H9 (cell line): ENCODE data around the gene AASS. TPM values are rescaled to one million over a fixed set of nuclear protein-coding genes. Genes with fewer than 3 reads are reported as not detected.

ENCODE experiments used
- DNase-seq: peaks from one replicate; pipeline ENCODE4 v3.0.0-alpha.2; 2017
- H2AFZ ChIP-seq: one replicate; pipeline ENCODE4 v1.6.1; 2013; ENCODE audit warnings: mild to moderate bottlenecking, low read length, control low read depth, moderate library complexity
- H2AK5ac ChIP-seq: 2 replicates; pipeline ENCODE4 v1.6.1; 2013; ENCODE audit warnings: low read length, control low read depth, mixed read lengths; ENCODE audit not compliant: insufficient read length
- H2BK120ac ChIP-seq: one replicate; pipeline ENCODE4 v1.6.1; 2013; ENCODE audit warnings: low read depth, mild to moderate bottlenecking, low read length, control low read depth, inconsistent platforms; ENCODE audit not compliant: poor library complexity, severe bottlenecking
- H2BK12ac ChIP-seq: 2 replicates; pipeline ENCODE4 v1.6.1; 2013; ENCODE audit warnings: low read length, control low read depth, mixed read lengths, low read depth; ENCODE audit not compliant: insufficient read length
- H2BK15ac ChIP-seq: 2 replicates; pipeline ENCODE4 v1.6.1; 2013; ENCODE audit warnings: low read depth, low read length, control low read depth
- H2BK20ac ChIP-seq: one replicate; pipeline ENCODE4 v1.6.1; 2013; ENCODE audit warnings: low read depth, mild to moderate bottlenecking, low read length, control low read depth, inconsistent platforms; ENCODE audit not compliant: poor library complexity, severe bottlenecking
- H2BK5ac ChIP-seq: 2 replicates; pipeline ENCODE4 v1.6.1; 2013; ENCODE audit warnings: low read length, control low read depth, mixed read lengths; ENCODE audit not compliant: insufficient read length
- H3K14ac ChIP-seq: 2 replicates; pipeline ENCODE4 v1.6.1; 2013; ENCODE audit warnings: low read length, control low read depth; ENCODE audit not compliant: insufficient read depth
- H3K18ac ChIP-seq: 2 replicates; pipeline ENCODE4 v1.6.1; 2013; ENCODE audit warnings: low read depth, mild to moderate bottlenecking, mixed read lengths, low read length, control low read depth; ENCODE audit not compliant: insufficient read length
- H3K23ac ChIP-seq: 2 replicates; pipeline ENCODE4 v1.6.1; 2013; ENCODE audit warnings: low read length, control low read depth, mixed read lengths, low read depth; ENCODE audit not compliant: insufficient read length
- H3K23me2 ChIP-seq: 2 replicates; pipeline ENCODE4 v1.6.1; 2013; ENCODE audit warnings: low read depth, mild to moderate bottlenecking, mixed read lengths, low read length, control low read depth; ENCODE audit not compliant: insufficient read length, poor library complexity, severe bottlenecking
- H3K27ac ChIP-seq: 2 replicates; pipeline ENCODE4 v1.5.1; 2013; ENCODE audit warnings: low read length, control low read depth, mixed read lengths, low read depth; ENCODE audit not compliant: insufficient read length
- H3K27me3 ChIP-seq: 2 replicates; pipeline ENCODE4 v1.6.1; 2013; ENCODE audit warnings: low read length, control low read depth, inconsistent platforms; ENCODE audit not compliant: insufficient read depth
- H3K4ac ChIP-seq: 2 replicates; pipeline ENCODE4 v1.6.1; 2013; ENCODE audit warnings: low read depth, mild to moderate bottlenecking, control low read depth, inconsistent platforms, low read length, moderate library complexity
- H3K4me1 ChIP-seq: 2 replicates; pipeline ENCODE4 v1.6.1; 2013; ENCODE audit warnings: low read length, control low read depth, inconsistent platforms; ENCODE audit not compliant: insufficient read depth
- H3K4me2 ChIP-seq: 2 replicates; pipeline ENCODE4 v1.6.1; 2013; ENCODE audit warnings: low read length, control low read depth, mixed read lengths; ENCODE audit not compliant: insufficient read length, insufficient read depth
- H3K56ac ChIP-seq: 2 replicates; pipeline ENCODE4 v1.6.1; 2013; ENCODE audit warnings: low read depth, mild to moderate bottlenecking, mixed read lengths, low read length, control low read depth; ENCODE audit not compliant: insufficient read length
- H3K79me1 ChIP-seq: 2 replicates; pipeline ENCODE4 v1.6.1; 2013; ENCODE audit warnings: low read depth, mild to moderate bottlenecking, moderate library complexity, low read length, control low read depth, inconsistent platforms; ENCODE audit not compliant: insufficient read depth, poor library complexity, severe bottlenecking
- H3K79me2 ChIP-seq: 2 replicates; pipeline ENCODE4 v1.6.1; 2013; ENCODE audit warnings: low read length, control low read depth, inconsistent platforms; ENCODE audit not compliant: insufficient read depth
- H3K9ac ChIP-seq: 2 replicates; pipeline ENCODE4 v1.6.1; 2013; ENCODE audit warnings: low read length, control low read depth, mixed read lengths; ENCODE audit not compliant: insufficient read length; ENCODE audit errors: extremely low read depth
- H3K9me3 ChIP-seq: one replicate; pipeline ENCODE4 v1.6.1; 2013; ENCODE audit warnings: low read depth, low read length, inconsistent platforms; ENCODE audit not compliant: control insufficient read depth
- H3T11ph ChIP-seq: one replicate; pipeline ENCODE4 v1.6.1; 2013; ENCODE audit warnings: mild to moderate bottlenecking, low read length, control low read depth, inconsistent platforms
- H4K20me1 ChIP-seq: one replicate; pipeline ENCODE4 v1.6.1; 2013; ENCODE audit not compliant: control insufficient read depth, insufficient read length, insufficient read depth
- H4K5ac ChIP-seq: 2 replicates; pipeline ENCODE4 v1.6.1; 2013; ENCODE audit warnings: low read depth, mild to moderate bottlenecking, mixed read lengths, low read length, control low read depth; ENCODE audit not compliant: insufficient read length
- H4K8ac ChIP-seq: replicated peaks from 2 replicates; pipeline ENCODE4 v1.6.1; 2013; ENCODE audit warnings: low read length, control low read depth, mixed read lengths, low read depth; ENCODE audit not compliant: insufficient read length
- H4K91ac ChIP-seq: 2 replicates; pipeline ENCODE4 v1.6.1; 2013; ENCODE audit warnings: low read depth, mild to moderate bottlenecking, moderate library complexity, mixed read lengths, low read length, control low read depth; ENCODE audit not compliant: insufficient read length
- H3K27ac Mint-ChIP-seq, 3 experiments: 2 replicates in 2 of 3; 3 replicates in 1 of 3; pipeline ENCODE4 v1.8.0; 2020 to 2021; ENCODE audit warnings: mixed read lengths in 3 of 3, mild to moderate bottlenecking in 1 of 3, moderate library complexity in 1 of 3
- H3K27me3 Mint-ChIP-seq: 2 replicates; pipeline ENCODE4 v1.8.0; 2021; ENCODE audit warnings: low read depth, mild to moderate bottlenecking, moderate library complexity, mixed read lengths
- H3K36me3 Mint-ChIP-seq, 3 experiments: 2 replicates in 2 of 3; 3 replicates in 1 of 3; pipeline ENCODE4 v1.8.0; 2020 to 2021; ENCODE audit warnings: low read depth in 3 of 3, mixed read lengths in 3 of 3; ENCODE audit not compliant: insufficient read depth in 1 of 3
- H3K4me1 Mint-ChIP-seq, 2 experiments: 2 replicates each; pipeline ENCODE4 v1.8.0; 2020; ENCODE audit warnings: mixed read lengths in 2 of 2
- H3K4me3 Mint-ChIP-seq, 2 experiments: 2 replicates in 1 of 2; 3 replicates in 1 of 2; pipeline ENCODE4 v1.8.0; 2020 to 2021; ENCODE audit warnings: mild to moderate bottlenecking in 2 of 2, mixed read lengths in 2 of 2, moderate library complexity in 1 of 2
- H3K9me3 Mint-ChIP-seq, 2 experiments: 2 replicates in 1 of 2; 3 replicates in 1 of 2; pipeline ENCODE4 v1.8.0; 2020; ENCODE audit warnings: mild to moderate bottlenecking in 2 of 2, mixed read lengths in 2 of 2, moderate library complexity in 1 of 2
- WGBS: extraction: QIAGEN DNeasy Blood & Tissue Kit; methylation state at CpG from one replicate; pipeline ENCODE4 v1.1.7; 2013; ENCODE audit warnings: missing lambda C conversion rate, low lambda C conversion rate, mixed read lengths; ENCODE audit not compliant: insufficient read length; ENCODE audit errors: extremely low coverage; 5-methylcytosine and 5-hydroxymethylcytosine counted together
- total RNA-seq: library from RNA; stranded (reverse); gene quantifications from 2 replicates; pipeline ENCODE4 v1.2.1, GENCODE V29; 2021
- TF ChIP-seq, protein P1 (sequence below): fragments of 200-600 bp; sonication (generic); conservative IDR thresholded peaks from 3 replicates; pipeline ENCODE4 v1.8.0; 2021; ENCODE audit warnings: antibody characterized with exemption, mild to moderate bottlenecking

The AASS gene
- total RNA-seq, 1 experiment from 2014 or later = 398 TPM

- no peaks in the 10 kb centered on the region for H3K79me2 ChIP-seq
- Mint-ChIP-seq H3K27ac (no peak overlapping the region), H3K27me3 (no peaks in the 10 kb centered on the region), H3K9me3 (peaks cover 0 to 9% of the 10 kb centered on the region in 2 experiments), H3K4me1 (peaks cover 35 to 40% of the 10 kb centered on the region in 2 experiments), H3K4me3 (no peak overlapping the region), H3K36me3 (peaks cover 23 to 31% (median 28%) of the 10 kb centered on the region in 3 experiments)
- TF ChIP-seq, protein P1, sequence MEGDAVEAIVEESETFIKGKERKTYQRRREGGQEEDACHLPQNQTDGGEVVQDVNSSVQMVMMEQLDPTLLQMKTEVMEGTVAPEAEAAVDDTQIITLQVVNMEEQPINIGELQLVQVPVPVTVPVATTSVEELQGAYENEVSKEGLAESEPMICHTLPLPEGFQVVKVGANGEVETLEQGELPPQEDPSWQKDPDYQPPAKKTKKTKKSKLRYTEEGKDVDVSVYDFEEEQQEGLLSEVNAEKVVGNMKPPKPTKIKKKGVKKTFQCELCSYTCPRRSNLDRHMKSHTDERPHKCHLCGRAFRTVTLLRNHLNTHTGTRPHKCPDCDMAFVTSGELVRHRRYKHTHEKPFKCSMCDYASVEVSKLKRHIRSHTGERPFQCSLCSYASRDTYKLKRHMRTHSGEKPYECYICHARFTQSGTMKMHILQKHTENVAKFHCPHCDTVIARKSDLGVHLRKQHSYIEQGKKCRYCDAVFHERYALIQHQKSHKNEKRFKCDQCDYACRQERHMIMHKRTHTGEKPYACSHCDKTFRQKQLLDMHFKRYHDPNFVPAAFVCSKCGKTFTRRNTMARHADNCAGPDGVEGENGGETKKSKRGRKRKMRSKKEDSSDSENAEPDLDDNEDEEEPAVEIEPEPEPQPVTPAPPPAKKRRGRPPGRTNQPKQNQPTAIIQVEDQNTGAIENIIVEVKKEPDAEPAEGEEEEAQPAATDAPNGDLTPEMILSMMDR = no peak
- H3K9ac ChIP-seq = no peak overlapping the region
- DNase-seq = no peak
- WGBS = no CpG with 5 or more reads among the region's 2 CpGs
- H2BK120ac ChIP-seq = no peak overlapping the region
- no peak overlapping the region for H4K5ac ChIP-seq
- no peak overlapping the region for H3T11ph ChIP-seq
- no peak overlapping the region for H3K4me2 ChIP-seq
- no peaks in the 10 kb centered on the region for H4K20me1 ChIP-seq
- no peaks in the 10 kb centered on the region for H3K23me2 ChIP-seq
- H3K14ac ChIP-seq = no peak overlapping the region
- H3K4ac ChIP-seq = no peak overlapping the region
- H3K23ac ChIP-seq = no peak overlapping the region
- no peak overlapping the region for H3K56ac ChIP-seq
- H3K18ac ChIP-seq = no peak overlapping the region
- no peak overlapping the region for H2BK12ac ChIP-seq
- H3K27ac ChIP-seq = no peak overlapping the region
- no peak overlapping the region for H4K8ac ChIP-seq
- H2AFZ ChIP-seq = no peak overlapping the region
- H2AK5ac ChIP-seq = no peak overlapping the region
- H3K27me3 ChIP-seq = no peaks in the 10 kb centered on the region
- H3K4me1 ChIP-seq = peaks cover 14% of the 10 kb centered on the region; the same call in 1 of the 2 replicates
- H2BK20ac ChIP-seq = no peak overlapping the region
- H2BK5ac ChIP-seq = no peak overlapping the region
- H2BK15ac ChIP-seq = no peak overlapping the region
- no peaks in the 10 kb centered on the region for H3K79me1 ChIP-seq
- no peaks in the 10 kb centered on the region for H3K9me3 ChIP-seq
- no peak overlapping the region for H4K91ac ChIP-seq
These were observed 11.5 kb upstream of the AASS start for GRCh38 chr7:122155566-122155965.
